PFSK-1 (cell line): ENCODE measurements around the gene SAP30L.

Experiments
- POLR2AphosphoS5 ChIP-seq: IDR thresholded peaks from 2 replicates; pipeline ENCODE4 v1.6.1; 2012; ENCODE audit warnings: low read depth, mild to moderate bottlenecking, control low read depth, low read length, moderate library complexity
- SIN3A ChIP-seq: IDR thresholded peaks from 2 replicates; pipeline ENCODE4 v1.6.1; 2012; ENCODE audit warnings: mild to moderate bottlenecking, low read length, moderate library complexity, borderline replicate concordance; ENCODE audit not compliant: insufficient read depth
- TAF1 ChIP-seq: IDR thresholded peaks from 2 replicates; pipeline ENCODE4 v1.6.1; 2012; ENCODE audit warnings: low read length, control low read depth, borderline replicate concordance; ENCODE audit not compliant: insufficient read depth

DNA sequence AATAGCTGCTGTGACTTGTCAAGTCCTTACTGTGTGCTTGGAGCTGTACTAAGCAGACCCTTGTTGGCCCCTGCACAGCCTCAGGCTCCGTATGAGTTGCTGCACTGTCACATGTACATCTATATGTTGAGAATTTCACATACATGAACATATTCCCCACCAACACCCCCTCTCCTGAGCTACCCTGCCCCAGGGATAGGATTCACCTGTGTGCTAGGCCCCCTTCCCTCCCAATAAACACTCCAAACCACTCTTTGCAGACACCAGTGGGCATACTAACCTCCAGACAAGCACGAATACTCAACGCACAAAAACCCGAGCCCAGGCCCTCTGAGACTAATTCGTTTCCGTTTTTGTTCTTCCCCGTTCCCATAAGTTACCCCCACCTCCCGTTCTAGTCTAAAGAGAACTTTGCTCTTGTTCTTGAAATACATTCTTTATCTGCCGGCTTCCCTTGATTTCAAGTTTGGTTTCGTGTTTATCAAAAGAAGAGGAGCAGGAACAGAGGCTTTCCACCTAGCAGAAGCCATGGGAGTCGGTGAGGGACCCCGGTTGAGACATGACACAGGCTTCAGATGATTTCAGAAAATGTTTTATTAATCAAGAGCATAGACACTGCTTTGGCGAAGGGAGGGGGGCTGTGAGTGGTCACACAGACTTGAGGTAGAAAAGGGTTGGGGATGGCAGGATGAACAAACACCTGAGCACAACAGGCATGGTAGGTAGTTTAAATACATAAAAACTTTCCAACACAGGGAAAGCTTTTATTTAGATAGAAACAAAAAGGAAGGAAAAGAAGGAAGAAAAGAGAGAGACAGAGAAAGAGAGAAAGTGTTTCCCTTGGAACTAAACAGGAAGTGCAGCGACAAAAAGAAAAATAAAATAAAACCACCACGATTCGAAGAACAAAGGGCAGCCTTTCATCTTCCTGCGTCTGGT is 28.9 kb downstream of the SAP30L start:
- TF ChIP-seq SIN3A (no peak), POLR2AphosphoS5 (no peak), TAF1 (no peak)
